Fibroblast of the aortic adventitia (primary cell): Measurements from ENCODE around the gene ZNF225. TPM values are rescaled to one million over a fixed set of nuclear protein-coding genes. Genes with fewer than 3 reads are reported as not detected.

Experiments used
- DNase-seq: peaks from one replicate; pipeline ENCODE4 v3.0.0-alpha.2; 2010; ENCODE audit warnings: low read depth
- H3K4me3 ChIP-seq: 2 replicates; pipeline ENCODE4 v1.5.1; 2011; ENCODE audit warnings: low read depth, mild to moderate bottlenecking, control low read depth, low read length, moderate library complexity
- CTCF ChIP-seq: IDR thresholded peaks from 2 replicates; pipeline ENCODE4 v1.5.1; 2011; ENCODE audit warnings: mild to moderate bottlenecking, low read length, control low read depth, inconsistent platforms; ENCODE audit not compliant: insufficient read depth
- total RNA-seq: library from RNA; depleted of rRNA; stranded (reverse); fragments of >200 nt; gene quantifications from 2 replicates; pipeline ENCODE4 v1.2.3, GENCODE V29; 2012; ENCODE audit warnings: low replicate concordance

The ZNF225 gene
- total RNA-seq, 1 donor: 6.1 TPM

- no peak for TF ChIP-seq CTCF
- H3K4me3 ChIP-seq: no peak overlapping the region
- DNase-seq: no peak
These were observed 21.1 kb upstream of the ZNF225 start for GRCh38 chr19:44092108-44092507.

GRCh38 chr19:44093931-44094765, 19.1 kb upstream of the ZNF225 start, which contains the start of gene ZNF224:
ZNF224 (plus strand) TSS chr19:44094361; CDS start chr19:44097874, 3,513 bp downstream.
- TF ChIP-seq CTCF: no peak
- DNase-seq: peak; percentile 91
- peak within 1 kb of the TSS; percentile 95 for H3K4me3 ChIP-seq

GRCh38 chr19:44107751-44108150, 5.4 kb upstream of the ZNF225 start:
- no peak for TF ChIP-seq CTCF
- DNase-seq: no peak
- no peak overlapping the region for H3K4me3 ChIP-seq

GRCh38 chr19:44109458-44109857, 3.7 kb upstream of the ZNF225 start:
- TF ChIP-seq CTCF: no peak
- no peak overlapping the region for H3K4me3 ChIP-seq
- DNase-seq: no peak

- DNase-seq: peak; percentile 86
- H3K4me3 ChIP-seq: peak overlapping the region; percentile 94
- TF ChIP-seq CTCF: no peak
These were observed 1.2 kb upstream of the ZNF225 start for GRCh38 chr19:44111910-44112463.

- TF ChIP-seq CTCF: no peak
- DNase-seq: no peak
- H3K4me3 ChIP-seq: peak overlapping the region; percentile 94
These were observed 429 bp upstream of the ZNF225 start for GRCh38 chr19:44112802-44113137.
